Activated CD4-positive, alpha-beta memory T cell treated with anti-CD3 and anti-CD28 coated beads, Interleukin-2, amount 10 ng/mL, durations not matched to agents 7 days and 5 days (primary cell): ENCODE data around the gene EEF1AKMT3. TPM values are rescaled to one million over a fixed set of nuclear protein-coding genes. Genes with fewer than 3 reads are reported as not detected.

Experiments
- CTCF ChIA-PET: fragments of 350-600 bp; sonication (Branson Sonifier 250); formaldehyde crosslinking; loops from one replicate; lab custom pipeline; 2021; ENCODE audit warnings: antibody characterized with exemption, inconsistent platforms; lab: Charles Lee
- POLR2A ChIA-PET: fragments of 350-600 bp; sonication (Branson Sonifier 250); formaldehyde crosslinking; loops from one replicate; lab custom pipeline; 2021; ENCODE audit warnings: antibody characterized with exemption; lab: Charles Lee
- DNase-seq: peaks from one replicate; pipeline ENCODE4 v3.0.0-alpha.2; 2020
- H3K27ac Mint-ChIP-seq: one replicate; pipeline ENCODE4 v1.8.0; 2021; ENCODE audit warnings: mild to moderate bottlenecking, mixed read lengths
- H3K27me3 Mint-ChIP-seq: one replicate; pipeline ENCODE4 v1.8.0; 2021; ENCODE audit warnings: mixed read lengths
- H3K36me3 Mint-ChIP-seq: one replicate; pipeline ENCODE4 v1.8.0; 2021; ENCODE audit warnings: low read depth, mixed read lengths
- H3K4me1 Mint-ChIP-seq: one replicate; pipeline ENCODE4 v1.8.0; 2021; ENCODE audit warnings: mixed read lengths
- H3K4me3 Mint-ChIP-seq: one replicate; pipeline ENCODE4 v1.8.0; 2021; ENCODE audit warnings: mild to moderate bottlenecking, mixed read lengths
- H3K9me3 Mint-ChIP-seq: one replicate; pipeline ENCODE4 v1.8.0; 2021; ENCODE audit warnings: mixed read lengths
- total RNA-seq, 2 experiments: library from RNA; stranded (reverse); gene quantifications; one replicate each; pipeline ENCODE4 v1.2.3, GENCODE V29; 2021

EEF1AKMT3 gene
- total RNA-seq, 2 experiments from 2014 or later, result 4.2 to 4.7 TPM

DNA sequence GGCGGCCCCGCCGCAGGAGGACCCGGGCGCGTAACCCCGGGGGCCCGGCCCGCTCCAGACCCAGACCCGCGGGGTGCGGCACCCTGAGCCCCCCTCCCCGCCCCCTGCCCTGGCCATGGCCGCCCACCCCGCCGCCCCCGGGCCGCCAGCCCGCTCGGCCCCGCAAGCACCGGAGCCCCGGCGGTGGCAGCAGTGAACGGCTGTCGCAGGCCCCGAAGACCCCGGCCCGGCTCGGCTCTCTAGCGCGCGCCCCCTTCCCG, 17.3 kb upstream of the EEF1AKMT3 start:
- Mint-ChIP-seq H3K4me1 (peaks cover 63% of the 10 kb centered on the region), H3K4me3 (peak overlapping the region; percentile 28), H3K27me3 (peaks cover 3% of the 10 kb centered on the region), H3K36me3 (peaks cover 33% of the 10 kb centered on the region), H3K27ac (no peak overlapping the region), H3K9me3 (no peaks in the 10 kb centered on the region)
- POLR2A ChIA-PET, result interaction anchor here (1.0 to 2.4 kb wide), 2 partner anchors 9 to 10 kb away, joined by 3 to 11 read pairs; partner anchors contain the start of gene TSPAN31
- no peak for DNase-seq
- CTCF ChIA-PET, result interaction anchor here (0.6 kb wide), 2 partner anchors 11 to 23 kb away, joined by 3 read pairs; no protein-coding TSS in a partner anchor

GRCh38 chr12:57755454-57756372, 16.7 kb upstream of the EEF1AKMT3 start:
- Mint-ChIP-seq H3K27ac (peak overlapping the region; percentile 8), H3K27me3 (peaks cover 3% of the 10 kb centered on the region), H3K9me3 (no peaks in the 10 kb centered on the region), H3K4me1 (peaks cover 58% of the 10 kb centered on the region), H3K4me3 (peak overlapping the region; percentile 78), H3K36me3 (peaks cover 28% of the 10 kb centered on the region)
- peak; percentile 40 for DNase-seq
- ChIA-PET POLR2A (interaction anchor here (1.0 to 2.4 kb wide), 8 partner anchors 9 to 185 kb away, joined by 3 to 13 read pairs (median 5); partner anchors contain the start of genes ATP23, TSFM and TSPAN31), CTCF (interaction anchor here (0.6 to 2.4 kb wide), 18 partner anchors 9 to 209 kb away, joined by 3 to 39 read pairs (median 12); partner anchors contain the start of genes CYP27B1, EEF1AKMT3, METTL1 and TSFM)

- H3K9me3 Mint-ChIP-seq, result no peaks in the 10 kb centered on the region
- H3K4me1 Mint-ChIP-seq, result peaks cover 49% of the 10 kb centered on the region
Observed at GRCh38 chr12:57756406-57757341, 15.7 kb upstream of the EEF1AKMT3 start.

GRCh38 chr12:57757771-57758170, 14.6 kb upstream of the EEF1AKMT3 start:
- Mint-ChIP-seq H3K9me3 (no peaks in the 10 kb centered on the region), H3K4me1 (peaks cover 40% of the 10 kb centered on the region), H3K27me3 (peaks cover 3% of the 10 kb centered on the region), H3K4me3 (no peak overlapping the region), H3K27ac (no peak overlapping the region), H3K36me3 (peaks cover 17% of the 10 kb centered on the region)
- DNase-seq, result no peak
- ChIA-PET CTCF (interaction anchor here (2.4 kb wide), 1 partner anchor 145 kb away, joined by 14 read pairs; no protein-coding TSS in a partner anchor), POLR2A (no interaction called here)

More at GRCh38 chr12:57756406-57757341, 15.7 kb upstream of the EEF1AKMT3 start:
- ChIA-PET POLR2A (interaction anchor here (0.6 to 2.4 kb wide), 10 partner anchors 8 to 184 kb away, joined by 3 to 13 read pairs (median 4); partner anchors contain the start of genes ATP23, PIP4K2C, TSFM and TSPAN31), CTCF (interaction anchor here (0.5 to 2.4 kb wide), 25 partner anchors 8 to 329 kb away, joined by 3 to 39 read pairs (median 6); partner anchors contain the start of genes CTDSP2, CYP27B1, EEF1AKMT3 and METTL1)
- peaks cover 21% of the 10 kb centered on the region for H3K36me3 Mint-ChIP-seq
- H3K27me3 Mint-ChIP-seq, result peaks cover 3% of the 10 kb centered on the region
- H3K27ac Mint-ChIP-seq, result peak overlapping the region; percentile 8
- DNase-seq, result peak; percentile 74
- H3K4me3 Mint-ChIP-seq, result peak overlapping the region; percentile 78

DNA sequence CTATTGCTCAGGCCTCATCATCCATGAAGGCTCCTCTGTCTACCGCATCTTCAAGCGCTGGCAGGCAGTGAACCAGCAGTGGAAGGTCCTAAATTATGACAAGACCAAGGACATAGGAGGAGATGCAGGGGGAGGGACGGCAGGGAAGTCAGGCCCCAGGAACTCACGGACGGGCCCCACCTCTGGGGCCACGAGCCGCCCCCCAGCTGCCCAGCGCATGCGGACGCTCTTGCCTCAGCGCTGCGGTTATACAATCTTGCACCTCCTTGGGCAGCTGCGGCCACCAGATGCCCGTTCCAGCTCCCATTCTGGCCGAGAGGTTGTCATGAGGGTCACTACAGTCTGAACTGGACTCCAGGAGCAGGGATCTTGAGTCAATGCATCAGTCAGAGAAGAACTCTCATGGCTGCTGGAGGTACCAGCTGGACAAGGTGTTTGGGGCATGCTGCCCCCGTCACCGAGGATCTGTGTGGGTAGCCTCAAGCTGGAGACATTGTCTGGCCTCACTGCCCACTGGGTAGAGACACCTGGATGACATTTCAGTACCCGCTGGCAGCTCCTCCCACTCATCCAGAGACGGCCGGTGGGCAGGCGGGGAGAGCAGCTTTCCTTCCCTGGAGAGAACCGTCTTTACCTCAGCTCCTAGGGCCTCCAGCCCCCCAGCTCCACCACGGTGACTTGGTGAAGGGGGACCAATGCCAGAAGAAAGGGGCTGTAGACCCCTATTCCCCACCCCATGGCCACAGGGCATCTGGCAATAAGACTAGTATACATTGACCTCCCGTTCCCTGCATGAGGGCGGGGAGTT, 13.7 kb upstream of the EEF1AKMT3 start:
- no peaks in the 10 kb centered on the region for H3K9me3 Mint-ChIP-seq
- POLR2A ChIA-PET, result interaction anchor here (0.7 to 2.2 kb wide), 6 partner anchors 10 to 279 kb away, joined by 3 to 7 read pairs (median 4); partner anchors contain the start of genes ARHGAP9, TSFM and TSPAN31

DNA sequence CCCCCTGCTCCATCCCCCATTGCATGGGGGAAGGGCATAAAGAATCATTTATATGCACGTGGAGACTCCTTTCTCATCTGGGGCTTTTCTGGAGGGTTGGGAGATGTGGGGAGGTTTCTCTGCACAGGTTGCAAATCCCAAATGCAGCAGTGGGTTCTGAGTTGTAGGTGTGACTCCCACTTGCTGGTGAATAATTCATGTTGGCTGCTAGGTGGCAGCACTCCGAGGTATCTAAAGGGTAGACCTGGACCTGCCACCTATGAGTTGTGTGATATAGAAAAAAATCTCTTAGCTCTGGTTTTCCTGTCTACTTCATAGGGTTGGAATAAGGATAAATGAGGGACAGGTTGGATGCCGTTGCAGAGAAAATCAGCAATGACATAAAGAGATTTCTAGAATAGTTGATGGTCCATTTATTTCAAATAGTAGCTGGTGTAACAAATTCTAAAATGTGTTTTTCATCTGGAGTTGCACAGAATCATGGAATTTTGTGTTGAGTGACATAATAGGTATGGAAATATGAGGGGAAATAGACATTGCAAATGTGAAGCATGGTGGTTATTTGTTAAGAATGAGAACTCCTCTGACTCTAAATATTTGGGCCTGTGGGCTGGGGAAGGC, 12.9 kb upstream of the EEF1AKMT3 start:
- H3K4me3 Mint-ChIP-seq, result no peak overlapping the region
- peaks cover 2% of the 10 kb centered on the region for H3K27me3 Mint-ChIP-seq
- H3K4me1 Mint-ChIP-seq, result peaks cover 34% of the 10 kb centered on the region
- no peaks in the 10 kb centered on the region for H3K9me3 Mint-ChIP-seq
- ChIA-PET CTCF (interaction anchor here (0.6 to 2.3 kb wide), 18 partner anchors 8 to 146 kb away, joined by 3 to 10 read pairs (median 6); partner anchors contain the start of genes CYP27B1, EEF1AKMT3, METTL1 and TSFM), POLR2A (interaction anchor here (0.6 to 2.2 kb wide), 6 partner anchors 9 to 280 kb away, joined by 3 to 7 read pairs (median 4); partner anchors contain the start of genes ARHGAP9 and TSPAN31)
- peak; percentile 48 for DNase-seq
- peaks cover 17% of the 10 kb centered on the region for H3K36me3 Mint-ChIP-seq
- no peak overlapping the region for H3K27ac Mint-ChIP-seq

More for the DNA sequence above, 13.7 kb upstream of the EEF1AKMT3 start:
- peaks cover 36% of the 10 kb centered on the region for H3K4me1 Mint-ChIP-seq
- CTCF ChIA-PET, result interaction anchor here (1.0 to 2.3 kb wide), 15 partner anchors 9 to 147 kb away, joined by 3 to 10 read pairs (median 7); partner anchors contain the start of genes CYP27B1, EEF1AKMT3, METTL1 and TSFM
- peaks cover 3% of the 10 kb centered on the region for H3K27me3 Mint-ChIP-seq
- DNase-seq, result no peak
- H3K36me3 Mint-ChIP-seq, result peaks cover 17% of the 10 kb centered on the region
- H3K4me3 Mint-ChIP-seq, result no peak overlapping the region
- no peak overlapping the region for H3K27ac Mint-ChIP-seq

DNA sequence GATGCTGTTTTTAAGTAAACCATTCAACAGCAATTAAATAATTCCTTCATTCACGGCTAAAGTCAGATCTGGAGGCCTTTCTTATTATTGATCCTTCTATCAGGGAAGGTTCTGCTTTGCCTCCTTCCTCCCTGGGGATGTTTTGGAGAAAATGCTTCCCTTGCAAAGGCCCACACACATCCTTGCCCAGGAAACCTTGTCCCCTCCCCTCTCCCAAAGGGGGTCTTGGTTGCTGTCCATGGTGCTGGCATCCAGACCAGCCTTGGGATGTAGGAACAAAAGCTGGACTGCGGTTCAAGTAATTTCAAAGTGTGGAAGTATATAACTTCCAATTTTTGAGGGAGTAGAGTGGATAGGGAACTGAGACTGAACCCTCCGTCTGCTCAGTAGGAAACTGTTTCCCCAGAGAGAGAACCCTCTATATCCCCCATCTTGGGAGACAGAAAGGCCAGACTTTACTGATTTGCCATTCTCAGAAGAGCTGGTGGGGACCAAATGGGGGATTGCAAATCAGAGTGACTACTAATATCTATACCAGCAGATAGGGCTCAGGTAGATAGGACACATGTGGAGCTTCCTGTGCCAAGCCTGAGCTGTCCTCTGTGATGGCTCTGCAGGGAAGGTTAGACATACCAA, 11.9 kb upstream of the EEF1AKMT3 start:
- no peak overlapping the region for H3K4me3 Mint-ChIP-seq
- peaks cover 17% of the 10 kb centered on the region for H3K36me3 Mint-ChIP-seq
- DNase-seq, result no peak
- peaks cover 3% of the 10 kb centered on the region for H3K27me3 Mint-ChIP-seq
- ChIA-PET POLR2A (interaction anchor here (2.0 to 2.2 kb wide), 2 partner anchors 8 to 23 kb away, joined by 5 to 7 read pairs; no protein-coding TSS in a partner anchor), CTCF (interaction anchor here (0.5 to 2.3 kb wide), 7 partner anchors 16 to 138 kb away, joined by 3 to 8 read pairs (median 4); partner anchors contain the start of gene TSPAN31)
- peaks cover 40% of the 10 kb centered on the region for H3K4me1 Mint-ChIP-seq
- H3K27ac Mint-ChIP-seq, result no peak overlapping the region
- H3K9me3 Mint-ChIP-seq, result no peaks in the 10 kb centered on the region

- H3K4me1 Mint-ChIP-seq, result peaks cover 43% of the 10 kb centered on the region
- H3K27me3 Mint-ChIP-seq, result peaks cover 10% of the 10 kb centered on the region
- no peak overlapping the region for H3K27ac Mint-ChIP-seq
- ChIA-PET CTCF (interaction anchor here (1.4 kb wide), 1 partner anchor 138 kb away, joined by 4 read pairs; no protein-coding TSS in a partner anchor), POLR2A (interaction anchor here (1.1 to 2.2 kb wide), 2 partner anchors 22 to 141 kb away, joined by 3 to 7 read pairs; no protein-coding TSS in a partner anchor)
- peaks cover 17% of the 10 kb centered on the region for H3K36me3 Mint-ChIP-seq
- no peaks in the 10 kb centered on the region for H3K9me3 Mint-ChIP-seq
- H3K4me3 Mint-ChIP-seq, result no peak overlapping the region
- DNase-seq, result no peak
Observed at GRCh38 chr12:57761391-57761998, 10.9 kb upstream of the EEF1AKMT3 start.

DNA sequence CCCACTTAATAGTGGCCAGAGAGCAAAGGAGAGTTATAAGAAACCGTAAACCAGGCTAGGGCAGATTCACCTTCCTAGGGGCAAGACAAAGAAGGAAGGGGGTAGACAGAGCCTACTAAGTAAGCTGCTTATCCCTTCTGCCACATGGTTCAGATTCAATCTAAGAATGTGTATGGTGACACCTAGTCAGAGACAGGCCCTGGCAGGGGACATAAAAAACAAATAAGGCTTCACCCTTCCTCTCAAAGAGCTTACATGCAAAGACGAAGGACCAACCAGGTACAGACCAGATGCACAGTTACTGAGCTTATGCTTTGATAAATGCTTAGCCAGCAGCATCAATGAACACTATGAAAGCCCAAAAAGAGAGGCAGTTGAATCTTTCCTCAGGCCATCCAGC, 10.0 kb upstream of the EEF1AKMT3 start:
- H3K4me1 Mint-ChIP-seq, result peaks cover 39% of the 10 kb centered on the region
- H3K27ac Mint-ChIP-seq, result no peak overlapping the region
- H3K36me3 Mint-ChIP-seq, result peaks cover 12% of the 10 kb centered on the region
- ChIA-PET CTCF (interaction anchor here (1.4 to 1.7 kb wide), 2 partner anchors 21 to 137 kb away, joined by 4 read pairs; no protein-coding TSS in a partner anchor), POLR2A (interaction anchor here (1.1 to 1.4 kb wide), 2 partner anchors 10 to 140 kb away, joined by 3 to 4 read pairs; partner anchors contain the start of genes EEF1AKMT3 and METTL1)
- DNase-seq, result no peak
- no peak overlapping the region for H3K4me3 Mint-ChIP-seq
- H3K9me3 Mint-ChIP-seq, result no peaks in the 10 kb centered on the region
- H3K27me3 Mint-ChIP-seq, result peaks cover 12% of the 10 kb centered on the region
